Heart right ventricle (tissue), 16 donors: ENCODE results near the gene OR51B4. TPM values are rescaled to one million over a fixed set of nuclear protein-coding genes. Genes with fewer than 3 reads are reported as not detected.

Source experiments
- ATAC-seq, 8 donors: fragments of 200-7000 bp; cut with Tn5 transposase; one replicate each; pipeline ENCODE4 v1.9.1; 2020; ENCODE audit warnings: mild to moderate bottlenecking in 8 of 8, moderate library complexity in 8 of 8, moderate number of reproducible peaks in 1 of 8
- DNase-seq, 2 donors: peaks; one replicate each; pipeline ENCODE4 v3.0.0-alpha.2; 2020
- H3K27ac ChIP-seq, 10 donors: fragments of 200-600 bp; sonication (generic) in 2 of 10; one replicate each; pipeline versions ENCODE4 v1.5.0 to v1.8.0; 2020 to 2022; ENCODE audit warnings: mild to moderate bottlenecking in 3 of 10
- H3K27me3 ChIP-seq, 7 donors: fragments of 200-600 bp; one replicate each; pipeline ENCODE4 v1.8.0; 2021 to 2022; ENCODE audit warnings: mild to moderate bottlenecking in 2 of 7
- H3K36me3 ChIP-seq, 9 donors: fragments of 200-600 bp; sonication (generic) in 1 of 9; one replicate each; pipeline versions ENCODE4 v1.5.0 to v1.8.0; 2020 to 2022; ENCODE audit warnings: mild to moderate bottlenecking in 2 of 9
- H3K4me1 ChIP-seq, 9 donors: fragments of 200-600 bp; sonication (generic) in 1 of 9; one replicate each; pipeline versions ENCODE4 v1.5.0 to v1.8.0; 2020 to 2022; ENCODE audit warnings: mild to moderate bottlenecking in 4 of 9
- H3K4me3 ChIP-seq, 10 donors: fragments of 200-600 bp; sonication (generic) in 2 of 10; one replicate each; pipeline versions ENCODE4 v1.5.0 to v1.8.0; 2020 to 2022; ENCODE audit warnings: mild to moderate bottlenecking in 7 of 10, moderate library complexity in 2 of 10
- H3K9me3 ChIP-seq, 11 donors: fragments of 200-600 bp in 10 of 11; sonication (generic) in 2 of 11; one replicate each; pipeline versions ENCODE4 v1.5.0 to v1.8.0; 2013 to 2022; ENCODE audit warnings: mild to moderate bottlenecking in 2 of 11, control low read depth in 1 of 11, moderate library complexity in 1 of 11
- WGBS, 2 donors: extraction: QIAGEN DNeasy Blood & Tissue Kit; methylation state at CpG; one replicate each; pipeline ENCODE4 v1.1.7; 2013; ENCODE audit warnings: inconsistent platforms in 1 of 2; 5-methylcytosine and 5-hydroxymethylcytosine counted together
- intact Hi-C, 10 donors: fragments of 100-400 bp; cut with DNase I; formaldehyde crosslinking; loops; one replicate each; pipeline versions ENCODE4 v1.11.1 to v1.14.2; 2022
- polyA plus RNA-seq, 2 donors: library from polyadenylated mRNA; stranded (reverse); fragments of 200-250 nt; gene quantifications; one replicate each; pipeline ENCODE4 v1.2.3, GENCODE V29; 2013
- total RNA-seq, 10 donors: library from RNA; stranded (reverse); fragmentation: NEBNext Ultra II Directional in 3 of 10; extraction: Animal tissue kit (Norgen Biotek cat#: 25700) in 3 of 10; gene quantifications; one replicate each; pipeline versions ENCODE4 v1.2.1 to v1.2.4, GENCODE V29; 2021 to 2023
- TF ChIP-seq, protein P1 (sequence below), 9 donors: fragments of 200-600 bp; sonication (generic) in 2 of 9; IDR thresholded peaks; one replicate each; pipeline versions ENCODE4 v1.5.0 to v1.8.0; 2021 to 2022; ENCODE audit warnings: antibody characterized with exemption in 9 of 9, mild to moderate bottlenecking in 5 of 9, moderate library complexity in 1 of 9
- donor health status: Arrhythmogenic right ventricular cardiomyopathy.
- donor health status: ischemic (EF 13 %, LVEDD 7.1; RV severe dilation, severe dysfunction).
- donor health status: healthy with polysubstance abuse.
- donor health status: DM: no; HTN: yes; CAD: no.
- donor health status: DM: no; HTN: no; CAD: no.
- donor health status: ischemic (EF 25% LVEDD 6.9; RV normal size, moderate dysfunction).
- donor health status: ischemic (EF 25% LVEDD 5.7; RV mildly dilated, moderate dysfunction).
- donor health status: healthy.
- donor health status: DM: yes; HTN: yes; CAD: no.
- donor health status: Ischemic cardiomyopathy.
- donor health status: ischemic (EF 35%, LVEDD 5.7; RV mildly dilated, moderate dysfunction).
- donor health status: nonischemic (EF 11% LVEDD 7.7; RV severe dilation, severe dysfunction).
- donor health status: DM: yes; HTN: yes; CAD: no.
- donor health status: PGD.
- donor health status: ischemic (EF 29% LVEDD 5.4; RV normal size, mild dysfunction).
- donor health status: nonischemic (EF 23%, LVEDD 6.1; RV moderate dilation, normal function).

OR51B4 gene
- total and polyA plus RNA-seq, 12 donors: not detected

DNA sequence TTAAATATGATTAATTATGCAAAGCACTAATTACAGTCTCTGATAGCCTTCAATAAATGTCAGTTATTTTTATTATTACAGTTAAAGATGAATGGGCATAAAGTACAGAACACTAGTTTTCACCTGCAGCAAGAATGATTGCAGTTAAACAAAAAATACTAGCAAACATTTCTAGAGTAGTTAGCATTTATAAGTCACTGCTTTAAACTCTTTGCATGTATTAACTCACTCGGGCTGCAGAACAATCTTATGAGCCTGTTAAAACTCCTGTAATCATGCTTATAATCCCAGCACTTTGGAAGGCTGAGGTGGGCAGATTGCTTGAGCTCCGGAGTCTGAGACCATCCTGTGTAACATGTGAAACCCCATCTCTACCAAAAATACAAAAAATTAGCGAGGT lies 14.8 kb downstream of the OR51B4 start:
- WGBS, 2 donors: 72 to 76% methylated on average over 3 of the region's 3 CpGs
- no peak for ATAC-seq
- intact Hi-C loops: loop anchor here in 1 of 10 donors (10.0 kb wide), 1 partner anchor 82 kb away; the partner anchor contains the start of gene OR51V1
- no peak overlapping the region for H3K4me3 ChIP-seq
- H3K27ac ChIP-seq: no peak overlapping the region
- no peaks in the 10 kb centered on the region for H3K4me1 ChIP-seq
- TF ChIP-seq, protein P1, sequence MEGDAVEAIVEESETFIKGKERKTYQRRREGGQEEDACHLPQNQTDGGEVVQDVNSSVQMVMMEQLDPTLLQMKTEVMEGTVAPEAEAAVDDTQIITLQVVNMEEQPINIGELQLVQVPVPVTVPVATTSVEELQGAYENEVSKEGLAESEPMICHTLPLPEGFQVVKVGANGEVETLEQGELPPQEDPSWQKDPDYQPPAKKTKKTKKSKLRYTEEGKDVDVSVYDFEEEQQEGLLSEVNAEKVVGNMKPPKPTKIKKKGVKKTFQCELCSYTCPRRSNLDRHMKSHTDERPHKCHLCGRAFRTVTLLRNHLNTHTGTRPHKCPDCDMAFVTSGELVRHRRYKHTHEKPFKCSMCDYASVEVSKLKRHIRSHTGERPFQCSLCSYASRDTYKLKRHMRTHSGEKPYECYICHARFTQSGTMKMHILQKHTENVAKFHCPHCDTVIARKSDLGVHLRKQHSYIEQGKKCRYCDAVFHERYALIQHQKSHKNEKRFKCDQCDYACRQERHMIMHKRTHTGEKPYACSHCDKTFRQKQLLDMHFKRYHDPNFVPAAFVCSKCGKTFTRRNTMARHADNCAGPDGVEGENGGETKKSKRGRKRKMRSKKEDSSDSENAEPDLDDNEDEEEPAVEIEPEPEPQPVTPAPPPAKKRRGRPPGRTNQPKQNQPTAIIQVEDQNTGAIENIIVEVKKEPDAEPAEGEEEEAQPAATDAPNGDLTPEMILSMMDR (IDR thresholded peaks at IDR 0.05): no peak
- H3K27me3 ChIP-seq: no peaks in the 10 kb centered on the region
- no peaks in the 10 kb centered on the region for H3K36me3 ChIP-seq
- no peak for DNase-seq
- H3K9me3 ChIP-seq: no peaks in the 10 kb centered on the region

DNA sequence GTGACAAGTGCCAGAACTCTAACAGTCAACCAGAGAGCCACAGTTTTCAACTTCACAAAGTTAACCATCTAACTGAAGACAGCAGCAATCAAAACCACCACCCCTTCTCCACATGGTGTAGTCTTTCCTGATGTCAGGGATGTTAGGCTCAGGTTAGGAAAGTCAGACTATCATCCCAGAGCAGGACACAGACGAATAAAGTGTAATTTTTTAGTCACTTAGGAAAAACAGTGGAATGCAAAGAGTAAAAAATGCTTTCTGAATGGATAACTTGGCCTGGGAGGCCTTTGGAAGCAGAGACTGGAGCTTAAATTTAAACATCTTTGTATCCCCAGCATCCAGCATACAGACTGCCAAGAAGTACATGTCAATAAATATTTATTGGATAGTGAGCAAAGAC lies 15.4 kb downstream of the OR51B4 start:
- Histone ChIP-seq H3K4me3 (no peak overlapping the region), H3K36me3 (no peaks in the 10 kb centered on the region), H3K4me1 (no peaks in the 10 kb centered on the region), H3K27ac (no peak overlapping the region), H3K9me3 (no peaks in the 10 kb centered on the region), H3K27me3 (no peaks in the 10 kb centered on the region)
- DNase-seq (no peak), ATAC-seq (no peak)
- TF ChIP-seq, protein P1 (IDR thresholded peaks at IDR 0.05): no peak
- intact Hi-C loops: loop anchor here in 1 of 10 donors (10.0 kb wide), 1 partner anchor 82 kb away; the partner anchor contains the start of gene OR51V1
- 14 to 37% methylated on average over 1 of the region's 1 CpG for WGBS, 2 donors

- Histone ChIP-seq H3K27ac (no peak overlapping the region), H3K4me3 (no peak overlapping the region), H3K9me3 (no peaks in the 10 kb centered on the region), H3K27me3 (no peaks in the 10 kb centered on the region), H3K4me1 (no peaks in the 10 kb centered on the region), H3K36me3 (no peaks in the 10 kb centered on the region)
- intact Hi-C loops: loop anchor here in 1 of 10 donors (10.0 kb wide), 1 partner anchor 81 kb away; the partner anchor contains the start of gene OR51V1
- WGBS, 2 donors: 75 to 79% methylated on average over 4 of the region's 4 CpGs
- TF ChIP-seq, protein P1 (IDR thresholded peaks at IDR 0.05): no peak
- DNase-seq: no peak
- ATAC-seq: no peak
These were observed 15.9 kb downstream of the OR51B4 start for GRCh38 chr11:5285703-5286340.

DNA sequence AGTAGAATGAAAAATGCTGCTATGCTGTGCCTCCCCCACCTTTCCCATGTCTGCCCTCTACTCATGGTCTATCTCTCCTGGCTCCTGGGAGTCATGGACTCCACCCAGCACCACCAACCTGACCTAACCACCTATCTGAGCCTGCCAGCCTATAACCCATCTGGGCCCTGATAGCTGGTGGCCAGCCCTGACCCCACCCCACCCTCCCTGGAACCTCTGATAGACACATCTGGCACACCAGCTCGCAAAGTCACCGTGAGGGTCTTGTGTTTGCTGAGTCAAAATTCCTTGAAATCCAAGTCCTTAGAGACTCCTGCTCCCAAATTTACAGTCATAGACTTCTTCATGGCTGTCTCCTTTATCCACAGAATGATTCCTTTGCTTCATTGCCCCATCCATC lies 17.1 kb downstream of the OR51B4 start:
- H3K4me3 ChIP-seq: no peak overlapping the region
- 83 to 84% methylated on average over 2 of the region's 2 CpGs for WGBS, 2 donors
- H3K27ac ChIP-seq: no peak overlapping the region
- H3K36me3 ChIP-seq: no peaks in the 10 kb centered on the region
- no peaks in the 10 kb centered on the region for H3K9me3 ChIP-seq
- TF ChIP-seq, protein P1 (IDR thresholded peaks at IDR 0.05): no peak
- intact Hi-C loops: loop anchor here in 1 of 10 donors (10.0 kb wide), 1 partner anchor 80 kb away; the partner anchor contains the start of gene OR51V1
- ATAC-seq (no peak), DNase-seq (no peak)
- no peaks in the 10 kb centered on the region for H3K4me1 ChIP-seq
- no peaks in the 10 kb centered on the region for H3K27me3 ChIP-seq
